Transverse colon (tissue), 4 donors: ENCODE results near the gene PTPRD.

Experiments used
- EP300 ChIP-seq: sonication (generic); formaldehyde crosslinking; IDR thresholded peaks from one replicate; pipeline ENCODE4 v1.6.1; 2017; ENCODE audit warnings: antibody characterized with exemption, low read depth
- POLR2A ChIP-seq: fragments of 450-650 bp; IDR thresholded peaks from one replicate; pipeline ENCODE4 v1.6.1; 2016; ENCODE audit warnings: antibody characterized with exemption, mild to moderate bottlenecking, moderate library complexity
- POLR2AphosphoS5 ChIP-seq, 3 donors: sonication (generic); formaldehyde crosslinking; IDR thresholded peaks; one replicate each; pipeline ENCODE4 v1.6.1; 2016; ENCODE audit warnings: antibody characterized with exemption in 3 of 3
- TF ChIP-seq, protein P1 (sequence below), 5 experiments: fragments of 200-600 bp in 3 of 5; fragments of 450-650 bp in 2 of 5; sonication (generic) in 3 of 5; IDR thresholded peaks; 1 replicate in 2 of 5; 2 replicates in 3 of 5; pipeline ENCODE4 v1.5.1; 2016 to 2017; ENCODE audit warnings: antibody characterized with exemption in 5 of 5, inconsistent platforms in 3 of 5, mild to moderate bottlenecking in 2 of 5, moderate library complexity in 1 of 5

- TF ChIP-seq POLR2AphosphoS5 (IDR thresholded peaks at IDR 0.05) (no peak), EP300 (no peak), POLR2A (no peak)
- TF ChIP-seq, protein P1, sequence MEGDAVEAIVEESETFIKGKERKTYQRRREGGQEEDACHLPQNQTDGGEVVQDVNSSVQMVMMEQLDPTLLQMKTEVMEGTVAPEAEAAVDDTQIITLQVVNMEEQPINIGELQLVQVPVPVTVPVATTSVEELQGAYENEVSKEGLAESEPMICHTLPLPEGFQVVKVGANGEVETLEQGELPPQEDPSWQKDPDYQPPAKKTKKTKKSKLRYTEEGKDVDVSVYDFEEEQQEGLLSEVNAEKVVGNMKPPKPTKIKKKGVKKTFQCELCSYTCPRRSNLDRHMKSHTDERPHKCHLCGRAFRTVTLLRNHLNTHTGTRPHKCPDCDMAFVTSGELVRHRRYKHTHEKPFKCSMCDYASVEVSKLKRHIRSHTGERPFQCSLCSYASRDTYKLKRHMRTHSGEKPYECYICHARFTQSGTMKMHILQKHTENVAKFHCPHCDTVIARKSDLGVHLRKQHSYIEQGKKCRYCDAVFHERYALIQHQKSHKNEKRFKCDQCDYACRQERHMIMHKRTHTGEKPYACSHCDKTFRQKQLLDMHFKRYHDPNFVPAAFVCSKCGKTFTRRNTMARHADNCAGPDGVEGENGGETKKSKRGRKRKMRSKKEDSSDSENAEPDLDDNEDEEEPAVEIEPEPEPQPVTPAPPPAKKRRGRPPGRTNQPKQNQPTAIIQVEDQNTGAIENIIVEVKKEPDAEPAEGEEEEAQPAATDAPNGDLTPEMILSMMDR (IDR thresholded peaks at IDR 0.05): no peak
These were observed 1980.3 kb downstream of the PTPRD start for GRCh38 chr9:8632493-8632892.
